GM21737 (cell line): ENCODE data around the gene OR2G3.

Experiments
- ATAC-seq: cut with Tn5 transposase; IDR thresholded peaks from one replicate; pipeline ENCODE4 v1.9.1; 2021; ENCODE audit warnings: mild to moderate bottlenecking, moderate library complexity; ENCODE audit not compliant: unreplicated experiment

The OR2G3 gene

DNA sequence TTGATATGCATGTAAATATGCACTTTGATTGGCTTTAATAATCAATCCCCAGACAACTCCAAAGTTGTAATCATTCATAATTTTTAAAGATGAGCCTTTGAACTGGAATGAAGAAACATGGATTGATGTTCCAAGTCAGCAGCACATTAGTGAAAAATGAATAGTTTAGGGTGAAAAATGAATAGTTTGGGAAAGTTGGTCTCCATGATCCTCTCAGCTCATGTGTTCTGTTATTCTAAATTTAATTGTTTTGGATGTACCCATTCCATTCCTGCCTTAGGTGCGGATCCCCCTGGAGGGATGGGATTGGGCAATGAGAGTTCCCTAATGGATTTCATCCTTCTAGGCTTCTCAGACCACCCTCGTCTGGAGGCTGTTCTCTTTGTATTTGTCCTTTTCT, at the start of gene OR2G3:
Gene OR2G3, plus strand, starts transcription at position 301 of the 400 bp plus-strand sequence. Its CDS starts 0 bp downstream, at position 301.
- ATAC-seq = no peak

DNA sequence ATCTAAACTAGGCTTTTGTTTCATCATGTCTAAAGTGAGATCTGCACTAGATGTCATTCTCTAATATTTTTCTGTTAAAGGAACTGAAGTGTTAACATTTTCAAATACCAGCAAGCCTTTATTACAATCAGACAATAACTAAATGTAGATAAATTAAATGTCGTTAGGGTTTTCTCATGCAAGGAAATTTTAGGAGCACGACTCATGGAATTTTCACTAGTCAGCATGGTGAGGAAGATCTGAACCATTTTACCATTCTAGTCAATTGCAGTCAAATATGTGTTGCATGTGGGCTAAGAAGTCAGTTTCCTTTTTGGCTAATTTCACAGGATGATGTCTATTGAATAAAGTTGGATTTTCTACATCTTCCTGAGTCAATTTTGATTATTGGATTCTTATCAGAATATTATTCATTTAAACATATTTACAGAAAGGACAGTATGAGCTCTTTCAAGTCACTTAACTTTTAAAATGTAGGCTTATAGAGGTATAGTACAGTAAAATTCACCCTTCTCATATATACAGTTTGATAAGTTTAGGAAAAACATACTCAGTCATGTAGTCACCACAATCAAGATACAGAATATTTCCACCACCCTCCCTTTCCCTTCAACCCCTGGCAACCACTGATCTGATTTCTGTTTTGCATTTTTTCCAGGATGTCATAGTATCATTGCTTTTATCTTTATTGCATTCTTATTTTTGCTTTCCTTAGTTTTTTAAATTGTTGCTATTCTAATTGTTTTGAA, 47.3 kb upstream of the OR2G3 start:
- ATAC-seq = no peak

DNA sequence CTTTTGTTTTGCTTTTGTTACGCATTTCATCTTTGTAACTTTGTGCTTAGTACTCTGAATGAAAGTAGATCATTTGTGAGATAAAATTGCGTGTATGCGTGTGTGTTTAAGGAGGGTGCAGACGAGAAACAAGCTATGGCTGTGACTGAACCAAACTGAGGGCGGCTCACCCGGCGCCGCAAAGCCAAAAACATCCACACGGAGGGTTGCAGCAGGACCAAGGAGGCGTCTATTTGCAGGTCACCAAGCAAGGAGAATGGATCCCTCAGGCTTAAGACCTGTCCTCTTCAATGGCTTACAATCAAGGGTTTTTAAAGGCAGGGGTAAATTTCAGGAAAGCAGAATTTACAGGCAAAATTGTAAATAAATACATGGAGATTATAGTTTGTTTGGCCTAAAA, 43.7 kb upstream of the OR2G3 start:
- ATAC-seq = no peak

DNA sequence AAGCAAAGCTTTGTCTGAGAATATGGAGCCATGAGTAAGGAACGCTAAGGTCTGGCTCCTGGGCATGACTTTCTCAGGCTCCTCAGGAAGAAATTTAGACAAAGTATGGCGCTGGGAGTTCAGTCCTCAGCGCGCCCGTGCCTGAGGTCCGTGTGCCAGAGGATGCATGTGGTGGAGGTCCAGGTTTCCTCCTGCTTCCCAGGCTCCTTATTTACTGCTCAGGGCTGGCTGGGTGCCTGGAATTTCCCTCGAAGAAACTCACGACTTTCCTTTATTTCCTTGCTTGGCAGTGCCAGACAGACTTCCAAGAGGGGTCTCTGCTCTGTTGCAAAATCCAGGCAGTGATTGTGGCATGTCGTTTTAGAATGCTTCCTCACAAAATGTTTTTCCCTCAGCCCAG, 43.2 kb upstream of the OR2G3 start:
- ATAC-seq = no peak

DNA sequence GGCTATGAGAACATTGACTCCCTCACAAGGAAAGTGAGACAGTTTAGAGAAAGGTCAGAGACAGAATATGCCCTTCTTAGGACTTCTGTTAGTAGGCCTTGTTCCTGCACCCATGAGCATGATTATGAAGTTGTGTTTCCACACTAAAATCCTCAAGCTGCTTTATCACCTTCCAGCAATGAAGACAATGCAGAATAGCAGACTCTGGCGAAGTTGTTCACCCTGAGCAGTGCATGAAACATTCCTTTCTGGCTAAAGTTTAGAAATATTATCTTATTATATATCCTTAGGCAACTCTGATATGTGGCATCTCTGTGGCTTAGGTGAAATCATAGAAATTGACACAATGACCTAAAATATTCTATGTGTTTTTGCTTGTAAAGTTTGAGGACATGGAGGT, 31.1 kb upstream of the OR2G3 start:
- no peak for ATAC-seq

DNA sequence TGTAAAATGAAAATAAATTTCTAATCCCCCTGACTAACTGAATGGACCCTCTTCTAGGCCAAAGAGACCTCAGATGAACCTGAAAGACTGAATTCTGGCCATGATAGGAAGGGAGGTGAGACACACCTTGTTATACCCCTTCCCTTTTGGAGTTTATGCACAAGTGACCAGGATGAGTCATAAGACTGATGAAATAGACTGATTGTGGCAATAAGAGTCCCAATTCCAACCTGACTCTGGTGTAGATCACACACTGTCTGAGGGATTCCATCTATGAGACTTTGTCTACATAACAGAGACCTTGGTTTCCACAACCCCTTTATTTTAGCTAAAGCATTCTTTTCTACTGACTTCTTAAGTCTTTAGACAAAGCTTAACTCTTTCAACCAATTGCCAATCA, 30.7 kb upstream of the OR2G3 start:
- no peak for ATAC-seq

DNA sequence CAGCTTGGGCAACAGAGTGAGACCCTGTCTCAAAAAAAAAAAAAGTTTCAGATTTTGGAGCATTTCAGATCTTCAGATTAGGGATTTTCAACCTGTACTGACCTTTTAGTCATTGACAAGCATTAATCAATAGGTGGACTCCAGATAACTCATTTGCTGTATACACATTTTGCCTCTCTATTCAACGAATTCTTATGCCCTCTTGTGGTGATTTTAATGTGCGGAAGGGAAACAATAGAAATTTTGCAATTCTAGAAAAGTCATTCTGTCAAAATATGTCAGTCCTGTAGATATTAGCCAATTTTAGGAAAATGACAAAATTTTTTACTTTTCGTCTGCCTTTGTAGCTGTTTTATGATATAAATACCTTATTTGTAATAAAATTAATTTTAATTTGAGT, 28.9 kb upstream of the OR2G3 start:
- no peak for ATAC-seq

DNA sequence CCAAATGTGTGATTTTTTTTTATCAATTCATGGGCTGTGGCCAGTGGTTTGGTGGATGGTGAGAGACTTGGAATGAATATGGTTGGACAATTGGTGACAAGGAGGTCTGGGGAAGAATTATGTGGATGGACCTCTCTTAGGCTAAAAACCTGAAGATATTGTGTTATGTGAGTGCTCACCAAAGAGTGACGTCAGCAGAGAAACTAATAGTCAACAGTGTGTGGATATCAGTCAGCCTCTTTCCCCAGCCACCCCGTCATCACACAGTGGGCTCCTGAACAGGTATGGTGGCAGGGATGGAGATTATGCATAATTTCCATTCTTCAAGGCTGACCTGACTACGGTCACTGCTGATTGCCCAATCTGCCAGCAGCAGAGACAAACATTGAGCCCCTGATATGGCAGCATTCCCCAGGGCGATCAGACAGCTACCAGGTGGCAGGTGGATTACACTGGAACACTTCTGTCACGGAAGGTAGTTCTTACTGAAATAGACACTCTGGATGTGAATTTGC, 26.4 kb upstream of the OR2G3 start:
- no peak for ATAC-seq

DNA sequence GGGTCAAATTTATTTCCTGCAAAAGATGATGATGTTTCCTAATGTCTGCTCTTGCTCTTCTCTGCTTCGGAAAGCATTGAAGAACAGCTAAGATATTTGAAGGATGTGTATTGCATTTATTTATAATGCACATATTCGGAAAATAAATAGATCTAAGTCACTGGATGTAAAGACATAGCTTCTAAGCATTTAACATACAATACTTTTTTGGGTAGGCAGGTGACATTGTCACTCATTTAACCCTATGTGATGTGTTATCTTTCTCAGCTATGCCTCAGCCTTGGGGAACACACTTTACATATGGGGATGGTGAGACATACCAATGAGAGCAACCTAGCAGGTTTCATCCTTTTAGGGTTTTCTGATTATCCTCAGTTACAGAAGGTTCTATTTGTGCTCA, 17.3 kb upstream of the OR2G3 start, which contains the start of gene OR2G2:
Gene OR2G2, plus strand, starts transcription at position 301 of the 400 bp plus-strand sequence. Its CDS starts 0 bp downstream, at position 301.
- no peak for ATAC-seq

DNA sequence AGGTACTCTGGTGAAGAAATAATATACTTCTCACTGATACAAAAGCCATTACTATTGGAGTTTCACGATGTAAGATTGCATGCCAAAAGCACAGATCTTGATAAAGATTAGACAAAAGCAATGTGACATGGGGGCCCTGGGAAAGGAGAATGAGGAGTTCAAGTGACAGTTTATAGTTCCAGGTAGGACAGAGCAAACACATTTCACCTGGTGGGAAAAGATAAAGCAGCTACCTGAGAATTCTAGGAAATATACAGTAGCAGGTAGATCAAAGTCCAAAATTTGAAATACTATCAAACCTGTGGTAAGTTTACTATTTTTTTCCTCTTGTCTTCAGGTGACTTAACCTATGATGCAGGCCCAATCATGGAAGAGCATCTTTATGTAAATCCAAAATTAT, 8.0 kb downstream of the OR2G3 start:
- no peak for ATAC-seq

DNA sequence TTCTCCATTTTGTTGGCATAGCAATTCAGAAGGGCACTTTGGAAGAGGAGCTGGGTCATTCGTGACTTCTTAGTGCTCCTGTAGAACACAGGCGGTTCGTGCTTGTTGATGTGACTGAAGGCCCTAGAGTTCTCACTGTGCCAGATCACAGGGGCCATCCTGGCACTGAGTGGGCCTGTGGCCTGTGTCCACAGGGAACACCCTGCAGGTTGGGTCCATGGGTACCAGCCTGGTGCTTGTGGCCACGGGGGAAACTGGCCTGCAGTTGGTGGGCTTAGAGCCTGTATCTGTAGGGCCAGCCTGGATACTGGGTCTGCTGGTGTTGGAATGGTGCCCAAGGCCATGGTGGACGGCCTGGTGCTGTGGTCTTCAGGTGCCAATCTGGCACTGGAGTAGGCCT, 9.2 kb downstream of the OR2G3 start:
- ATAC-seq = no peak

DNA sequence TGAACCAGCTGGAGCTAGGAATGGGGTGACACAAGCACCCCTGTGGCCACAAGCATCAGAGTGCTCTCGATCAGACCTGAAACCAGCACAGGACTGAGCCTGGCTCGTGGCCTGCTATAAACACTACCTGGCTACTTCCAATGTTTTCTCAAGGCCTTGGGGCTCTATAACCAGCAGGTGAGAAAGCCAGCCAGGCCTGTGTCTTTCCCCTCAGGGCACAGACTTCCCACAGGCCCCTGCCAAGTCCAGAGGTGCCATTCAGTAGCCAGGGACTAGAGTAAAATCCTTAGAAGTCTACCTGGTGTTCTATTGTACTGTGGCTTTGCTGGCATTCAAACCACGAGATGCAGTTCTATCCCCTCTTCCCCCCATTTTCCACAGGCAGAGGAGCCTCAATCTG, 22.6 kb downstream of the OR2G3 start:
- ATAC-seq = no peak

DNA sequence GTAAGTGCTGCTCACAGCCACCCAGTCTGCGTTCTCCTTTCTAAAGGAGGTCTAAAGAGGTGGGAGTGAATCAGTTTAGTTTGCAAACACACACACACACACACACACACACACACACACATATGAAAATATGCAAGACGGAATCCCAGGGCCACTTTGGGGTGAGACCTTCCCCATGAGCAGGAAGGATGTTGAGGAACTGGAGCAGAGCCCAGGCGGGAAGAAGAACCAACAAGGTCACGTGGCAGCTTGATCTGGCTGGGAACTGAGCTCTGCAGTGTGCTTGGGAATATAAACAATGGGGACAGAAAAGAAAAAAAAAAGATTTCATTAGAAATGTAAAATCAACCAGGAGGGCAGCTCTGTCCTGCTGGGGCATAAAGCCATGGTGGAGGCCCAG, 32.6 kb downstream of the OR2G3 start:
- no peak for ATAC-seq

DNA sequence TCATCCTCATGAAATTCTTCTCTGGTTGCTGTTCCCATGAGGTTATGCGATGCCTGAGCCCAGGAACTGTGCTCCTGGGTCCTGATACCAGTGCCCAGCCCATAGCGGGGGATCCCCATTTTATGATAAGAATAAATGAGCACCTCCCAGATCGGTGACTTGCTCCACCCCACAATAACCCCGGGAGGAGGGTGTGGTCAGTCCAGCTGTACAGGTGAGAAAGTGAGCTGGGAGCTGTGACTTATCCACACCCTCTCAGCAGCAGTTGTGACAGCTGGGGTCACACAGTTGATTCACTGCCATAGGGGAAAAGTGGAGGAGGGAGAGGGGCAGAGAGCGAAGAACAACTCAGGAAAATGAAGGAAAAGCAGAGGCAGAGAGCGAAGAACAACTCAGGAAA, 33.4 kb downstream of the OR2G3 start:
- ATAC-seq = no peak

DNA sequence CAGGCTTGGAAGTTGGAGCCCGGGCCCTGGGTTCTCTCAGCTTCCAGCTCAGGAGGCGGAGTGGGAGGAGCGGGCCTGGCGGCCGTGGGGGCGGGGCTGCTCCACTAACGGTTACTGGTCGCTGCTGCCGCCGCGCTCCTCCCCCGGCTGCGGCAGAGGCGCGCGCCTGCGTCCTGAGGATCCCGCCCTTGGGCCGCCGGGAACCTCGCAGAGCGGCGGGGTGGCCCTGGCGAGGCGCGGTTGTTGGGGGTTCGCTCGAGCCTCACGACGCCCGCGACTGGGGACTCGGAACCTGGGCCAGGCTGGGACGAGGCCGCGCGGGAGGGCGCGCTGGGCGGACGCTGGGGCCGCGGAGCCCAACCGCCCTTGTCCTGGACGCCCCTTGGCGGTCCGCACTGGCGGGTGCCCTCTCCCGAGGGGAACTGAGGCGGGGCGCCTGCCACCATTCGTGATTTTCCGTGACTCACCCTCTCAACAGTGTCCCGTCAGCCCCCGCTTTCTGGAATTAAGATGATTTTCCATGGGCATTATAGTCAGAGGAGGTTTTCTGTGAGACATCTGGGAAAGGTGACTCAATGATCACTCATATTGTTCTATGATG, 34.1 kb downstream of the OR2G3 start:
- no peak for ATAC-seq

DNA sequence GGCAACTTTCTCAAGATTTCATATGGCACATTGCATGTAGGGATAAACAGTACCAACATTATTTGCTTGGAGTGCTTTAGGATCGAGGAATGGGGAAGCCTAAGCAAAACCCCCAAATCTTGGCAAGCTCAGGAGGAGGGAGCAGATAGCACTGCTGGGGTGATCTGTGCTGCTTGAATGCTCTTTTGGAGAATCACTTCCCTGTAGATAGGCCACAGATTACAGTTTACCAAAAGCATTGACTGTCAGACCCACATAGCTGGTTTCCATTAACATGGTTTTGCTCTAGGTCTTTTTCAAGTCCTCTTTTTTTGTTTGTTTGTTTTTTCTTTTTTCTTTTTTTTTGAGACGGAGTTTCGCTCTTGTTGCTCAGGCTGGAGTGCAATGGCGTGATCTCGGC, 37.4 kb downstream of the OR2G3 start:
- ATAC-seq = no peak

DNA sequence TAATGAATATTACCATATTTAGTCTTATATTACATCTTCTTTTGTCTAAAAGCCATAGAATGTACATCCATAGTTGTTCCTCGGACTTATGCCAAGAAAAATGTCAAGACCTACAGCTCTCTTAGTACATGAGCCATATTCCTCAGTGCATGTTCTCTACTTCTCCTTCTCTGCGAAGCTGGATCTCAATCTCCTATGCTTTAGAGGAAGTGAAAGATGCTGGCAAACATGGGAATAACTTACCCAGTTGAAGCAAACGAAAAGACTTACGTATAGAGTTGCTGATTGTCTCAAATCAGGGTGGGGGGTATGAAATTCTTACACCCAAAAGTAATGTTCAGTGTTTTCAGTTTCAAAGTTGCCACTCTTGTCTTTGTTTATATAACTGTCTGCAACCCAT, 41.5 kb downstream of the OR2G3 start:
- ATAC-seq = no peak

DNA sequence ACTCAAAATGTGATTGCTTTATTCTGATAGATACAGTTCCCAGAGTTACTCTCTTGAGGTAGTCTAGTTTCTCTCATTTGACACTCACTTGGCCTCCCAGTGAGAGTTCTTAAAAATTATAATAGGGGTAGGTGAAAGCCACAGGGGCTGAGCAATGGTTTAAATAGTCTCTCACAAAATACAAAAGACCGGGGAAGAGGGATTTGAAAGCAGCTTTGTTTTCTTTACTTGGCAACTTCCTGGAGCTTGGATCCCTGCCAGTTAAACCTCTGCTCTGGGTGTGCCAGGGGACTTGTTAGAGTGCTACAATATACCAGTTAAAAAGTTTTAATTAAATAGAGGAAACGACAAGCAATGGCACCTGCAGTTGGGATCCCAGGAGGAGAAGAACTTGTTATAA, 42.5 kb downstream of the OR2G3 start:
- ATAC-seq = no peak

DNA sequence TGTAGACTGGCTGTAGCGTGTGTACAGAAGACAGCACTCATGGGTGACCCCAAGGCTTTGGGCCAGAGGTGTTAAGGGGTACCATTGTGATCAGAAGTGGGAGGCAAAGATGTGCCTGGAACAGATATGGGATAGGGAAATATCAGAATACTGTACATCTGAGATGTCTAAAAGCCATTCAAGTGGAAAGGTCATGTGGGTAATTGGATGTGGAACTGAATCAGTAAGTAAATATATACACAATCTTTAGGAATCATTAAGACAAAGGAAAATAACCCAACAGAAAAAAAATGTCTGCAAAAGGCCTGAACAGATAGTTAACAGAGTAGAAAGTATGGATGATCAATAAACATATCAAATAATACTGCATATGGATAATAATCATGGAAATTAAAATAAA, 47.7 kb downstream of the OR2G3 start:
- no peak for ATAC-seq
